Tongue (tissue), 2 donors: ENCODE results near the gene MARK3. TPM values are rescaled to one million over a fixed set of nuclear protein-coding genes. Genes with fewer than 3 reads are reported as not detected.

ENCODE experiments used
- DNase-seq: peaks from one replicate; pipeline ENCODE4 v3.0.0-alpha.2; 2015
- total RNA-seq: library from RNA; depleted of rRNA; stranded (reverse); fragments of >200 nt; gene quantifications from one replicate; pipeline ENCODE4 v1.2.3, GENCODE V29; 2014

Gene MARK3
- total RNA-seq, 1 donor from 2014 or later, result 77.9 TPM

- no peak for DNase-seq
Measured at GRCh38 chr14:103538291-103539055, 153.3 kb downstream of the MARK3 start.

- no peak for DNase-seq
Measured at GRCh38 chr14:103539056-103539825, 154.0 kb downstream of the MARK3 start.

- DNase-seq, result peak; percentile 79
Measured at GRCh38 chr14:103540821-103541708, 155.8 kb downstream of the MARK3 start.

- DNase-seq, result no peak
Measured at GRCh38 chr14:103541709-103542604, 156.7 kb downstream of the MARK3 start.

- peak; percentile 96 for DNase-seq
Measured at GRCh38 chr14:103542605-103543088, 157.4 kb downstream of the MARK3 start.

- no peak for DNase-seq
Measured at GRCh38 chr14:103543140-103543539, 157.9 kb downstream of the MARK3 start.

- DNase-seq, result peak; percentile 18
Measured at GRCh38 chr14:103543721-103544387, 158.6 kb downstream of the MARK3 start.

- peak; percentile 92 for DNase-seq
Measured at GRCh38 chr14:103544388-103545218, 159.4 kb downstream of the MARK3 start.

GRCh38 chr14:103545219-103545914, 160.2 kb downstream of the MARK3 start:
- DNase-seq, result no peak

- DNase-seq, result peak; percentile 67
Measured at GRCh38 chr14:103545915-103546651, 160.9 kb downstream of the MARK3 start.

GRCh38 chr14:103546652-103547454, 161.6 kb downstream of the MARK3 start:
- peak; percentile 84 for DNase-seq

- no peak for DNase-seq
Measured at GRCh38 chr14:103547455-103547940, 162.3 kb downstream of the MARK3 start.

GRCh38 chr14:103547941-103548462, 162.8 kb downstream of the MARK3 start:
- DNase-seq, result no peak

GRCh38 chr14:103548463-103549351, 163.5 kb downstream of the MARK3 start:
- no peak for DNase-seq

GRCh38 chr14:103549361-103550311, 164.4 kb downstream of the MARK3 start:
- DNase-seq, result no peak
